ENCODE data around the gene GALNTL6. TPM values are rescaled to one million over a fixed set of nuclear protein-coding genes. Genes with fewer than 3 reads are reported as not detected.
"Not testable (repeated sequence)": the region's sequence is repeated elsewhere in the genome, so short reads cannot be mapped to it uniquely, and the experiment has no call there.

The GALNTL6 gene
- total RNA-seq, 1 donor from 2014 or later: 0.34 TPM

DNA sequence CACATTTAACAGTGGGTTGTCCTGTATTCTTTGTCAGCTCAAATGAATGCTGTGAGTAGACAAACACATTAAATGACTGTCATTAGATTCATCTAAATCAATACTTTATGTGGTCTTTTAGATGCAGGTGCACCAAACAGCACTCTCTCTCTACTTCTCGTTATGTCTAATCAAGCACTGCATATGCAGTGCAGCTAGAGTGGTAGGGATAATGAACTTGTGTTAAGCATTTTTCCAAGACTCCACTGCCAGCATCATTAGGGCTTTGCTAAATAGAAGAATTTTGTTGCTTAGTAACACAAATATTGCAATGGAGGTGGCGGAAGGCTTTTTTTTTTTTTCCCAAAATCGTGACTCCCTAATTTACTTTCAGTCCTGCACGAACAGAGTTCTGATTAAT lies 908.5 kb downstream of the GALNTL6 start:
- no peaks in the 10 kb centered on the region for H3K4me1 Mint-ChIP-seq (ENCODE audit: low read depth, unreplicated experiment)
- H3K4me3 Mint-ChIP-seq (ENCODE audit: unreplicated experiment): no peak overlapping the region
- DNase-seq: no peak
- no peak overlapping the region for H3K27ac Mint-ChIP-seq (ENCODE audit: unreplicated experiment)
- no peaks in the 10 kb centered on the region for H3K9me3 Mint-ChIP-seq (ENCODE audit: unreplicated experiment)
- TF ChIP-seq CTCF (IDR thresholded peaks at IDR 0.05; ENCODE audit: partially characterized antibody, unreplicated experiment): no peak
- H3K27me3 Mint-ChIP-seq (ENCODE audit: unreplicated experiment): no peaks in the 10 kb centered on the region
- H3K36me3 Mint-ChIP-seq (ENCODE audit: unreplicated experiment): no peaks in the 10 kb centered on the region

GRCh38 chr4:172725581-172725980 lies 912.4 kb downstream of the GALNTL6 start:
- peaks cover 1% of the 10 kb centered on the region for H3K9me3 Mint-ChIP-seq (ENCODE audit: unreplicated experiment)
- no peak overlapping the region for H3K4me3 Mint-ChIP-seq (ENCODE audit: unreplicated experiment)
- DNase-seq: no peak
- no peaks in the 10 kb centered on the region for H3K36me3 Mint-ChIP-seq (ENCODE audit: unreplicated experiment)
- H3K4me1 Mint-ChIP-seq (ENCODE audit: low read depth, unreplicated experiment): no peaks in the 10 kb centered on the region
- no peak for TF ChIP-seq CTCF (IDR thresholded peaks at IDR 0.05; ENCODE audit: partially characterized antibody, unreplicated experiment)
- H3K27ac Mint-ChIP-seq (ENCODE audit: unreplicated experiment): no peak overlapping the region
- no peaks in the 10 kb centered on the region for H3K27me3 Mint-ChIP-seq (ENCODE audit: unreplicated experiment)

DNA sequence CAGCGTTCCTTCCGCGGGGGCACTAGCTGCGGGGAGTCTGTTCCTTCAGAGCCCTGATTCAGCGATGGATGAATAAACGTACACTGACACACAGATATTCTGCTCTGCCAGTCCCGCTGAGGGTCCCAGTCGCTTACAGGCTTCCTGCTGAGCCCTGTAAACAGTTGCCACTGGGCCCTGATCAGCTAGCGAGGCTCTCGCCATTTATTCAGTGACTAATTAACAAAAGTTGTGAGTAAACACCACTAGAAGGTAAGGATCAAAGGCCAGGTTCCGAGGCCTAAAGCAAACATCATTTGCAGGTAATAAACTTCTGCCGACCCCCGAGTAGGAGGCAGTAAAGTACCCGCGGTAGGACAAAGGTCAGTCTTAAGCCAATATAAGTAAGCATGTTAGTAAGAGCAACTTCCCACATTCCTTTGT lies 912.8 kb downstream of the GALNTL6 start:
- Mint-ChIP-seq H3K4me3 (ENCODE audit: unreplicated experiment) (no peak overlapping the region), H3K9me3 (ENCODE audit: unreplicated experiment) (peaks cover 1% of the 10 kb centered on the region), H3K36me3 (ENCODE audit: unreplicated experiment) (no peaks in the 10 kb centered on the region), H3K4me1 (ENCODE audit: low read depth, unreplicated experiment) (no peaks in the 10 kb centered on the region), H3K27me3 (ENCODE audit: unreplicated experiment) (no peaks in the 10 kb centered on the region), H3K27ac (ENCODE audit: unreplicated experiment) (no peak overlapping the region)
- no peak for DNase-seq
- no peak for TF ChIP-seq CTCF (IDR thresholded peaks at IDR 0.05; ENCODE audit: partially characterized antibody, unreplicated experiment)

DNA sequence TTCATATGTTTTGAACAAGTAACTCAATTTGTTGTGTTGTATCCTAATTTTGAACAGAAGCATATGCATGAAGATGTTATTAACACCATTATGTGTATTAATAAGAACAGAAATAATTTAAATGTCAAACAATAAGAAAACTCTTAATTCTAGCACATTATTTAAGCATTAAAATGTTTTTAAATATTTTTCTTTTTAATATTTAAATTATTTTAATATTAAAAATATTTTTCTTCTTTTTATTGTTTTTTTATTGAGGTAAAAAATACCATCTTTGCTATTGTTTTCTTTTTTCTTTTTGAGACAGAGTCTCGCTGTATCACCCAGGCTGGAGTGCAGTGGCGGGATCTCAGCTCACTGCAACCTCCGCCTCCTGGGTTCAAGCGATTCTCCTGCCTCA lies 914.4 kb downstream of the GALNTL6 start:
- Mint-ChIP-seq H3K4me3 (ENCODE audit: unreplicated experiment) (no peak overlapping the region), H3K36me3 (ENCODE audit: unreplicated experiment) (no peaks in the 10 kb centered on the region), H3K27me3 (ENCODE audit: unreplicated experiment) (no peaks in the 10 kb centered on the region), H3K27ac (ENCODE audit: unreplicated experiment) (no peak overlapping the region), H3K9me3 (ENCODE audit: unreplicated experiment) (peaks cover 1% of the 10 kb centered on the region), H3K4me1 (ENCODE audit: low read depth, unreplicated experiment) (no peaks in the 10 kb centered on the region)
- TF ChIP-seq CTCF (IDR thresholded peaks at IDR 0.05; ENCODE audit: partially characterized antibody, unreplicated experiment): no peak
- no peak for DNase-seq

DNA sequence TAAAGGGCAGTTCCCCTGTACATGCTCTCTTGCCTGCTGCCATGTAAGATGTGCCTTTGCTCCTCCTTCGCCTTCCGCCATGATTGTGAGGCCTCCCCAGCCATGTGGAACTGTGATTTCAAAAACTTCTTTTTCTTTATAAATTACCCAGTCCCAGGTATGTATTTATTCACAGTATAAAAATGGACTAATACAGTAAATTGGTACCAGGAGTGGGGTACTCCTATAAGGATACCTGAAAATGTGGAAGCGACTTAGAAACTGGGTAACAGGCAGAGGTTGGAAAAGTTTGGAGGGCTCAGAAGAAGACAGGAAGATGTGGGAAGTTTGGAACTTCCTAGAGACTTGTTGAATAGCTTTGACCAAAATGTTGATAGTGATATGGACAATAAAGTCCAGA lies 920.4 kb downstream of the GALNTL6 start:
- Mint-ChIP-seq H3K9me3 (ENCODE audit: unreplicated experiment) (peaks cover 32% of the 10 kb centered on the region), H3K36me3 (ENCODE audit: unreplicated experiment) (peaks cover 36% of the 10 kb centered on the region)
- DNase-seq; H3K4me1 Mint-ChIP-seq (ENCODE audit: low read depth, unreplicated experiment); H3K27ac Mint-ChIP-seq (ENCODE audit: unreplicated experiment); H3K4me3 Mint-ChIP-seq (ENCODE audit: unreplicated experiment); H3K27me3 Mint-ChIP-seq (ENCODE audit: unreplicated experiment): not testable (repeated sequence)

- peaks cover 32% of the 10 kb centered on the region for H3K9me3 Mint-ChIP-seq (ENCODE audit: unreplicated experiment)
- no peak for DNase-seq
- H3K36me3 Mint-ChIP-seq (ENCODE audit: unreplicated experiment): peaks cover 36% of the 10 kb centered on the region
- H3K4me3 Mint-ChIP-seq (ENCODE audit: unreplicated experiment): no peak overlapping the region
- H3K27ac Mint-ChIP-seq (ENCODE audit: unreplicated experiment): no peak overlapping the region
- TF ChIP-seq CTCF (IDR thresholded peaks at IDR 0.05; ENCODE audit: partially characterized antibody, unreplicated experiment): no peak
- H3K4me1 Mint-ChIP-seq (ENCODE audit: low read depth, unreplicated experiment): no peaks in the 10 kb centered on the region
- no peaks in the 10 kb centered on the region for H3K27me3 Mint-ChIP-seq (ENCODE audit: unreplicated experiment)
Observed at GRCh38 chr4:172734555-172734954, 921.4 kb downstream of the GALNTL6 start.

Measured in glutamatergic neuron (in vitro differentiated cells).